NB4 (cell line): ENCODE results near the gene ZNF407.

Source experiments
- DNase-seq: peaks from one replicate; pipeline ENCODE4 v3.0.0; 2010; ENCODE audit warnings: low read depth
- H3K4me3 ChIP-seq: one replicate; pipeline ENCODE4 v1.5.1; 2011; ENCODE audit warnings: mild to moderate bottlenecking, low read depth, low read length, moderate library complexity
- CTCF ChIP-seq: IDR thresholded peaks from one replicate; pipeline ENCODE4 v1.5.1; 2012; ENCODE audit warnings: low read depth, low read length
- MAX ChIP-seq: IDR thresholded peaks from 2 replicates; pipeline ENCODE4 v1.6.1; 2011; ENCODE audit warnings: low read depth, low read length
- MYC ChIP-seq: IDR thresholded peaks from 2 replicates; pipeline ENCODE4 v1.6.1; 2011; ENCODE audit warnings: low read depth, low read length
- POLR2A ChIP-seq: IDR thresholded peaks from 2 replicates; pipeline ENCODE4 v1.6.1; 2011; ENCODE audit warnings: mild to moderate bottlenecking; ENCODE audit not compliant: insufficient read length; ENCODE audit errors: extremely low read depth

Gene ZNF407

GRCh38 chr18:74682141-74682990 lies 84.7 kb downstream of the ZNF407 start:
- TF ChIP-seq POLR2A (no peak), MAX (no peak), MYC (no peak), CTCF (no peak)
- DNase-seq: no peak
- H3K4me3 ChIP-seq: no peak overlapping the region

GRCh38 chr18:74682991-74683297 lies 85.3 kb downstream of the ZNF407 start:
- DNase-seq: no peak
- TF ChIP-seq POLR2A: no peak
- no peak for TF ChIP-seq MAX
- TF ChIP-seq MYC: no peak
- no peak for TF ChIP-seq CTCF
- no peak overlapping the region for H3K4me3 ChIP-seq

GRCh38 chr18:74683573-74683972 lies 85.9 kb downstream of the ZNF407 start:
- DNase-seq: no peak
- no peak overlapping the region for H3K4me3 ChIP-seq
- TF ChIP-seq CTCF: no peak
- no peak for TF ChIP-seq MYC
- TF ChIP-seq MAX: no peak
- no peak for TF ChIP-seq POLR2A

GRCh38 chr18:74689251-74689650 lies 91.6 kb downstream of the ZNF407 start:
- no peak for DNase-seq
- H3K4me3 ChIP-seq: no peak overlapping the region
- TF ChIP-seq MYC (no peak), MAX (no peak), CTCF (no peak), POLR2A (no peak)

- H3K4me3 ChIP-seq: no peak overlapping the region
- DNase-seq: peak; percentile 3
- no peak for TF ChIP-seq MAX
- no peak for TF ChIP-seq MYC
- no peak for TF ChIP-seq POLR2A
- no peak for TF ChIP-seq CTCF
These were observed 94.8 kb downstream of the ZNF407 start for GRCh38 chr18:74692367-74693013.

GRCh38 chr18:74694436-74694835 lies 96.8 kb downstream of the ZNF407 start:
- DNase-seq: no peak
- TF ChIP-seq MYC (no peak), CTCF (no peak), POLR2A (no peak), MAX (no peak)
- H3K4me3 ChIP-seq: no peak overlapping the region
